IMR-90 (cell line): ENCODE results near the gene ARFGEF3. TPM values are rescaled to one million over a fixed set of nuclear protein-coding genes. Genes with fewer than 3 reads are reported as not detected.

Source experiments
- ATAC-seq: fragments of 200-7000 bp; cut with Tn5 transposase; 2 replicates; pipeline ENCODE4 v1.9.1; 2020; ENCODE audit warnings: low read depth, mild to moderate bottlenecking, moderate library complexity
- BruUV-seq: library from RNA; stranded (reverse); fragments of 400-500 nt; replicated peaks from 2 replicates; lab custom pipeline; 2021; lab: Mats Ljungman, UMichigan
- CTCF ChIA-PET: fragments of 300-600 bp; formaldehyde crosslinking; extraction: SDS; loops from one replicate; lab custom pipeline; 2021; ENCODE audit warnings: antibody characterized with exemption; lab: Yijun Ruan, JAX
- POLR2A ChIA-PET: fragments of 300-600 bp; sonication (Branson Sonifier 250); formaldehyde crosslinking; loops from one replicate; lab custom pipeline; 2022; ENCODE audit warnings: antibody characterized with exemption; ENCODE audit not compliant: unreplicated experiment; lab: Charles Lee
- DNase-seq: peaks from one replicate; pipeline ENCODE4 v3.0.0; 2013
- H2AFZ ChIP-seq: replicated peaks from 2 replicates; pipeline ENCODE3; 2013; ENCODE audit warnings: low read length, mild to moderate bottlenecking; ENCODE audit not compliant: poor library complexity
- H2AK5ac ChIP-seq: 2 replicates; pipeline ENCODE4 v1.6.1; 2013; ENCODE audit warnings: low read depth, low read length, inconsistent platforms
- H2AK9ac ChIP-seq: replicated peaks from 2 replicates; pipeline ENCODE3; 2013; ENCODE audit warnings: mild to moderate bottlenecking, low read depth, low read length, moderate library complexity; ENCODE audit not compliant: poor library complexity
- H2BK120ac ChIP-seq: 2 replicates; pipeline ENCODE4 v1.6.1; 2013; ENCODE audit warnings: low read depth, low read length, inconsistent platforms
- H2BK15ac ChIP-seq: 3 replicates; pipeline ENCODE4 v1.6.1; 2013; ENCODE audit warnings: low read depth, low read length, inconsistent platforms
- H2BK20ac ChIP-seq: 2 replicates; pipeline ENCODE4 v1.6.1; 2013; ENCODE audit warnings: low read depth, mild to moderate bottlenecking, inconsistent platforms, low read length, moderate library complexity
- H2BK5ac ChIP-seq: 2 replicates; pipeline ENCODE4 v1.6.1; 2013; ENCODE audit warnings: mild to moderate bottlenecking, low read depth, low read length, inconsistent platforms; ENCODE audit not compliant: poor library complexity, severe bottlenecking
- H3K14ac ChIP-seq: replicated peaks from 2 replicates; pipeline ENCODE4 v1.6.1; 2013; ENCODE audit warnings: low read depth, low read length, inconsistent platforms
- H3K18ac ChIP-seq: 2 replicates; pipeline ENCODE4 v1.6.1; 2013; ENCODE audit warnings: low read depth, low read length, control low read depth
- H3K23ac ChIP-seq: 2 replicates; pipeline ENCODE4 v1.6.1; 2013; ENCODE audit warnings: low read depth, low read length, inconsistent platforms
- H3K27ac ChIP-seq: 2 replicates; pipeline ENCODE4 v1.5.1; 2013; ENCODE audit warnings: mild to moderate bottlenecking, control low read depth, low read length; ENCODE audit not compliant: insufficient read depth
- H3K27me3 ChIP-seq: 2 replicates; pipeline ENCODE4 v1.6.1; 2013; ENCODE audit warnings: low read length; ENCODE audit not compliant: control insufficient read depth, insufficient read depth
- H3K36me3 ChIP-seq: 2 replicates; pipeline ENCODE4 v1.6.1; 2013; ENCODE audit warnings: low read length, mixed read lengths; ENCODE audit not compliant: control insufficient read depth, insufficient read depth
- H3K4ac ChIP-seq: 2 replicates; pipeline ENCODE4 v1.6.1; 2013; ENCODE audit warnings: low read depth, low read length, inconsistent platforms
- H3K4me1 ChIP-seq: 2 replicates; pipeline ENCODE4 v1.6.1; 2013; ENCODE audit warnings: low read length, mixed read lengths; ENCODE audit not compliant: control insufficient read depth, insufficient read depth
- H3K4me2 ChIP-seq: 2 replicates; pipeline ENCODE4 v1.6.1; 2013; ENCODE audit warnings: low read depth, mild to moderate bottlenecking, control low read depth, low read length, moderate library complexity
- H3K4me3 ChIP-seq: 2 replicates; pipeline ENCODE4 v1.5.1; 2013; ENCODE audit warnings: low read depth, mild to moderate bottlenecking, control low read depth, low read length, moderate library complexity; ENCODE audit not compliant: insufficient read depth
- H3K56ac ChIP-seq: 2 replicates; pipeline ENCODE4 v1.6.1; 2013; ENCODE audit warnings: low read length, inconsistent platforms; ENCODE audit not compliant: insufficient read depth; ENCODE audit errors: extremely low read depth
- H3K79me1 ChIP-seq, 2 experiments: 2 replicates each; pipeline ENCODE4 v1.6.1; 2013; ENCODE audit warnings: low read length in 2 of 2, inconsistent platforms in 1 of 2, low read depth in 1 of 2
- H3K9ac ChIP-seq: 2 replicates; pipeline ENCODE4 v1.6.1; 2013; ENCODE audit warnings: low read depth, low read length, control low read depth
- H3K9me1 ChIP-seq: 2 replicates; pipeline ENCODE4 v1.6.1; 2013; ENCODE audit warnings: low read length, inconsistent platforms; ENCODE audit not compliant: insufficient read depth
- H3K9me3 ChIP-seq: 2 replicates; pipeline ENCODE4 v1.6.1; 2013; ENCODE audit warnings: low read length; ENCODE audit not compliant: control insufficient read depth, insufficient read depth
- H4K20me1 ChIP-seq: 2 replicates; pipeline ENCODE4 v1.6.1; 2013; ENCODE audit warnings: low read length, inconsistent platforms; ENCODE audit not compliant: insufficient read depth
- H4K5ac ChIP-seq: 2 replicates; pipeline ENCODE4 v1.6.1; 2013; ENCODE audit warnings: mild to moderate bottlenecking, low read depth, low read length, control low read depth
- H4K8ac ChIP-seq, 2 experiments: 2 replicates each; pipeline ENCODE4 v1.6.1; 2013; ENCODE audit warnings: low read depth in 2 of 2, low read length in 2 of 2, control low read depth in 1 of 2, inconsistent platforms in 1 of 2
- H4K91ac ChIP-seq: 2 replicates; pipeline ENCODE4 v1.6.1; 2013; ENCODE audit warnings: low read depth, low read length, inconsistent platforms; ENCODE audit not compliant: insufficient read depth
- BHLHE40 ChIP-seq: fragments of 150-350 bp; IDR thresholded peaks from 2 replicates; pipeline ENCODE4 v1.6.1; 2016; ENCODE audit warnings: mild to moderate bottlenecking, low read depth, low read length
- CEBPB ChIP-seq: IDR thresholded peaks from 2 replicates; pipeline ENCODE4 v1.6.1; 2012; ENCODE audit warnings: low read depth, low read length, improper control_type of control experiment
- CHD1 ChIP-seq: IDR thresholded peaks from 2 replicates; pipeline ENCODE4 v1.6.1; 2012; ENCODE audit warnings: low read depth, low read length, improper control_type of control experiment
- FOS ChIP-seq: fragments of 150-350 bp; IDR thresholded peaks from 2 replicates; pipeline ENCODE4 v1.6.1; 2016; ENCODE audit warnings: low read depth, low read length
- MAFK ChIP-seq: IDR thresholded peaks from 2 replicates; pipeline ENCODE4 v1.6.1; 2012; ENCODE audit warnings: low read depth, low read length, improper control_type of control experiment
- MAZ ChIP-seq: IDR thresholded peaks from 2 replicates; pipeline ENCODE4 v1.6.1; 2012; ENCODE audit warnings: low read depth, mild to moderate bottlenecking, low read length, improper control_type of control experiment, moderate library complexity, borderline replicate concordance
- MXI1 ChIP-seq: IDR thresholded peaks from 2 replicates; pipeline ENCODE4 v1.6.1; 2012; ENCODE audit warnings: low read depth, mild to moderate bottlenecking, low read length, moderate library complexity, borderline replicate concordance
- NFE2L2 ChIP-seq: fragments of 150-350 bp; IDR thresholded peaks from 2 replicates; pipeline ENCODE4 v1.6.1; 2016; ENCODE audit warnings: low read depth, mild to moderate bottlenecking, low read length
- POLR2A ChIP-seq: IDR thresholded peaks from 2 replicates; pipeline ENCODE4 v1.6.1; 2012; ENCODE audit warnings: mild to moderate bottlenecking, low read depth, low read length
- RAD21 ChIP-seq: IDR thresholded peaks from 2 replicates; pipeline ENCODE4 v1.6.1; 2012; ENCODE audit warnings: low read length, improper control_type of control experiment
- RCOR1 ChIP-seq: IDR thresholded peaks from 2 replicates; pipeline ENCODE4 v1.6.1; 2012; ENCODE audit warnings: mild to moderate bottlenecking, low read length, improper control_type of control experiment; ENCODE audit not compliant: insufficient replicate concordance
- RFX5 ChIP-seq: IDR thresholded peaks from 2 replicates; pipeline ENCODE4 v1.8.0; 2012; ENCODE audit warnings: low read depth, mild to moderate bottlenecking, low read length, moderate library complexity
- SMC3 ChIP-seq: fragments of 150-350 bp; IDR thresholded peaks from 2 replicates; pipeline ENCODE4 v1.6.1; 2016; ENCODE audit warnings: low read depth, mild to moderate bottlenecking, antibody characterized with exemption, low read length, moderate library complexity
- WGBS, 2 experiments: methylation state at CpG; one replicate each; pipeline versions ENCODE4 v1.1.5 to v1.1.7; 2013; ENCODE audit warnings: missing lambda C conversion rate in 2 of 2; ENCODE audit not compliant: insufficient read length in 1 of 2; ENCODE audit errors: extremely low coverage in 2 of 2; 5-methylcytosine and 5-hydroxymethylcytosine counted together
- dilution Hi-C: fragments of 300-500 bp; cut with HindIII; formaldehyde crosslinking; loops from one replicate; pipeline ENCODE4 v1.14.3; 2018; ENCODE audit warnings: low sequenced_read_pairs; ENCODE audit not compliant: unreplicated experiment
- in situ Hi-C: fragments of 300-500 bp; cut with MboI; formaldehyde crosslinking; loops from 3 replicates; pipeline ENCODE4 v1.14.3; 2019; ENCODE audit warnings: low sequenced_read_pairs, inconsistent platforms, mixed read lengths
- intact Hi-C: fragments of 100-400 bp; cut with micrococcal nuclease; formaldehyde crosslinking; loops from 2 replicates; pipeline ENCODE4 v1.10.0; 2022
- polyA plus RNA-seq, 3 experiments: library from polyadenylated mRNA; depleted of rRNA; stranded (reverse); fragments of >200 nt; gene quantifications; 2 replicates each; pipeline ENCODE4 v1.2.3, GENCODE V29; 2012; ENCODE audit warnings: low replicate concordance in 1 of 3
- total RNA-seq: library from RNA; depleted of rRNA; stranded (reverse); fragments of >200 nt; gene quantifications from 2 replicates; pipeline ENCODE4 v1.2.3, GENCODE V29; 2012
- TF ChIP-seq, protein P1 (sequence below): fragments of 150-350 bp; IDR thresholded peaks from 2 replicates; pipeline ENCODE4 v1.6.1; 2016; ENCODE audit warnings: low read depth, mild to moderate bottlenecking, low read length, moderate library complexity, borderline replicate concordance
- TF ChIP-seq, protein P2 (sequence below): fragments of 150-350 bp; IDR thresholded peaks from 2 replicates; pipeline ENCODE4 v1.6.1; 2017; ENCODE audit warnings: mild to moderate bottlenecking, antibody characterized with exemption, low read length, low read depth
- TF ChIP-seq, protein P3 (sequence below): conservative IDR thresholded peaks from 2 replicates; pipeline ENCODE4 v1.5.1; 2012; ENCODE audit warnings: mild to moderate bottlenecking, low read depth, low read length, improper control_type of control experiment

The ARFGEF3 gene
- total and polyA plus RNA-seq, 2 of the 4 experiments (the other 2 are of a cell fraction), result under 0.01 to 0.02 TPM

DNA sequence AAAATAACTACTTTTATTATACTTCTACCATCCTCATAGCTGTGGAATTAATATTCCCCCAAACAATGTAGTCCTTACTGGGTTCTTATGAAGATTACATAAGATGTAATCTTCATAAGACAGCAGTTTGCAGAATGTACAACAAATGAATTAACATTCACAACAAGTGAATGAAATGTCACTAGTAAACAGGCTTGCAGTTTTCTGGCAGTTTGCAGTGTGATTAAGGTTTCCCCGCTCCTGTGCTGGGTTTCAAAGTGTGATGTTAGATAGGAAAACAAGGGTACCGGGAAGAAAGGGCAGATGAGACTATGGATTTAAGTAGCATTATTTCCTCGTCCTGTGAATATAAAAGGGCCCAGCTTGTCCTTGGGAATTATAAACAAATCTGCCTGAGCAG lies 22.5 kb downstream of the ARFGEF3 start:
- no peaks in the 10 kb centered on the region for H3K9me3 ChIP-seq
- H4K5ac ChIP-seq, result no peak overlapping the region
- no TSS peak for BruUV-seq
- no peak overlapping the region for H2BK20ac ChIP-seq
- H3K4me2 ChIP-seq, result no peak overlapping the region
- H2AK9ac ChIP-seq, result no peak overlapping the region
- no peak for DNase-seq
- H3K27me3 ChIP-seq, result peaks cover 19% of the 10 kb centered on the region
- no peak overlapping the region for H2AK5ac ChIP-seq
- no peak overlapping the region for H3K18ac ChIP-seq
- no peak overlapping the region for H3K4me3 ChIP-seq
- H2BK15ac ChIP-seq, result no peak overlapping the region
- whole genome bisulfite sequencing, 2 experiments, result no CpG with 5 or more reads among the region's 3 CpGs
- H2BK120ac ChIP-seq, result no peak overlapping the region
- H3K27ac ChIP-seq, result no peak overlapping the region
- H2BK5ac ChIP-seq, result no peak overlapping the region
- no peak overlapping the region for H3K14ac ChIP-seq
- H3K23ac ChIP-seq, result no peak overlapping the region
- POLR2A ChIA-PET, result no interaction called here
- H4K91ac ChIP-seq, result no peak overlapping the region
- in situ Hi-C loops (no loop called here), intact Hi-C loops (no loop called here), dilution Hi-C loops (no loop called here)
- H3K36me3 ChIP-seq, result no peaks in the 10 kb centered on the region
- no peak overlapping the region for H3K56ac ChIP-seq
- H3K9ac ChIP-seq, result no peak overlapping the region
- H2AFZ ChIP-seq, result no peak overlapping the region
- H3K79me1 ChIP-seq, result no peaks in the 10 kb centered on the region
- CTCF ChIA-PET, result no interaction called here
- no peak overlapping the region for H3K4ac ChIP-seq
- TF ChIP-seq, protein P1, sequence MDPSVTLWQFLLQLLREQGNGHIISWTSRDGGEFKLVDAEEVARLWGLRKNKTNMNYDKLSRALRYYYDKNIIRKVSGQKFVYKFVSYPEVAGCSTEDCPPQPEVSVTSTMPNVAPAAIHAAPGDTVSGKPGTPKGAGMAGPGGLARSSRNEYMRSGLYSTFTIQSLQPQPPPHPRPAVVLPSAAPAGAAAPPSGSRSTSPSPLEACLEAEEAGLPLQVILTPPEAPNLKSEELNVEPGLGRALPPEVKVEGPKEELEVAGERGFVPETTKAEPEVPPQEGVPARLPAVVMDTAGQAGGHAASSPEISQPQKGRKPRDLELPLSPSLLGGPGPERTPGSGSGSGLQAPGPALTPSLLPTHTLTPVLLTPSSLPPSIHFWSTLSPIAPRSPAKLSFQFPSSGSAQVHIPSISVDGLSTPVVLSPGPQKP, result no peak
- TF ChIP-seq CEBPB, result no peak
- no peak for TF ChIP-seq RCOR1
- TF ChIP-seq NFE2L2, result no peak
- TF ChIP-seq BHLHE40, result no peak
- no peak for TF ChIP-seq RAD21
- TF ChIP-seq, protein P2, sequence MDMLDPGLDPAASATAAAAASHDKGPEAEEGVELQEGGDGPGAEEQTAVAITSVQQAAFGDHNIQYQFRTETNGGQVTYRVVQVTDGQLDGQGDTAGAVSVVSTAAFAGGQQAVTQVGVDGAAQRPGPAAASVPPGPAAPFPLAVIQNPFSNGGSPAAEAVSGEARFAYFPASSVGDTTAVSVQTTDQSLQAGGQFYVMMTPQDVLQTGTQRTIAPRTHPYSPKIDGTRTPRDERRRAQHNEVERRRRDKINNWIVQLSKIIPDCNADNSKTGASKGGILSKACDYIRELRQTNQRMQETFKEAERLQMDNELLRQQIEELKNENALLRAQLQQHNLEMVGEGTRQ, result no peak
- TF ChIP-seq, protein P3, sequence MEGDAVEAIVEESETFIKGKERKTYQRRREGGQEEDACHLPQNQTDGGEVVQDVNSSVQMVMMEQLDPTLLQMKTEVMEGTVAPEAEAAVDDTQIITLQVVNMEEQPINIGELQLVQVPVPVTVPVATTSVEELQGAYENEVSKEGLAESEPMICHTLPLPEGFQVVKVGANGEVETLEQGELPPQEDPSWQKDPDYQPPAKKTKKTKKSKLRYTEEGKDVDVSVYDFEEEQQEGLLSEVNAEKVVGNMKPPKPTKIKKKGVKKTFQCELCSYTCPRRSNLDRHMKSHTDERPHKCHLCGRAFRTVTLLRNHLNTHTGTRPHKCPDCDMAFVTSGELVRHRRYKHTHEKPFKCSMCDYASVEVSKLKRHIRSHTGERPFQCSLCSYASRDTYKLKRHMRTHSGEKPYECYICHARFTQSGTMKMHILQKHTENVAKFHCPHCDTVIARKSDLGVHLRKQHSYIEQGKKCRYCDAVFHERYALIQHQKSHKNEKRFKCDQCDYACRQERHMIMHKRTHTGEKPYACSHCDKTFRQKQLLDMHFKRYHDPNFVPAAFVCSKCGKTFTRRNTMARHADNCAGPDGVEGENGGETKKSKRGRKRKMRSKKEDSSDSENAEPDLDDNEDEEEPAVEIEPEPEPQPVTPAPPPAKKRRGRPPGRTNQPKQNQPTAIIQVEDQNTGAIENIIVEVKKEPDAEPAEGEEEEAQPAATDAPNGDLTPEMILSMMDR, result no peak
- no peak for TF ChIP-seq MAFK
- no peak for TF ChIP-seq MAZ
- TF ChIP-seq MXI1, result no peak
- TF ChIP-seq RFX5, result no peak
- no peak for TF ChIP-seq CHD1
- no peak for TF ChIP-seq POLR2A
- no peak for TF ChIP-seq SMC3
- TF ChIP-seq FOS, result no peak
- no peaks in the 10 kb centered on the region for H3K4me1 ChIP-seq
- H4K20me1 ChIP-seq, result no peaks in the 10 kb centered on the region
- ATAC-seq, result no peak
- H4K8ac ChIP-seq, result no peak overlapping the region
- H3K9me1 ChIP-seq, result no peaks in the 10 kb centered on the region
